ENCODE results near the gene CD34. TPM values are rescaled to one million over a fixed set of nuclear protein-coding genes. Genes with fewer than 3 reads are reported as not detected.

CD34 gene
- total RNA-seq, 1 experiment from 2014 or later = not detected

DNA sequence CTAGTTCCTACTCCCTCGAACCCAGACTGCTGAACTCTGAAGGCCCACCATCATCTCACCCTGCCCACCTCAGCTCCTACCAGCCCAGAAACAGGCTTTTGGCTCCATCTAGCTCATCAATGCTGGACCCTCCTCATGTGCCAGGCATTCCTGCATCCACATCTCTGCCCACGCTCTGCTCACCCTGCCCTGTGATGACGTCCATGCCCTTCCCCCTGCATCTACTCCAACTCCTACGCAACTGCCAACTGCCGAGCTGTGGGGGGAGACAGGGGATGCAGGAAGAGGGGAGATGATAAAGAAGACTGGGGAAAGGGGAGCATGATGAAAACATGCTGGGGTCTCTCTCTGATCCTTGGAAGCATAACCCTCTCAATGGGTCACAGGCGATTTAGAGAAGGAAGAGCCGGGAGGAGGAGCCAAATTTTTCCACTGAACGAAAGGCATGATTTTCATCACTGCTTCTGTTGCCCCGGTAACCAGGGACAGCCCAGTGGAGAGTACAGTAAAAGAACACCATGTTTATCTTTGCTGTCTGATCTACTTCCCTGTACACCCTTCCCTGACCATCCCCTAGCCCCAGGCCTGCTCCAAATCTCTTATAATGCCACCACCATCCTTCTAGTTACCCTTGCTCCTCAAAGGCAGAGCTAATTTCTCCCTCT, 44.3 kb downstream of the CD34 start:
- H3F3A ChIP-seq (ENCODE audit: low read length, unreplicated experiment) = no peaks in the 10 kb centered on the region
- H2AFZ ChIP-seq (ENCODE audit: low read length) = no peak overlapping the region
- no peaks in the 10 kb centered on the region for H3K27me3 ChIP-seq (ENCODE audit: low read length)
- H3K4me1 ChIP-seq (ENCODE audit: insufficient read depth, low read length) = peaks cover 63% of the 10 kb centered on the region
- no TSS peak for BruUV-seq (replicated peaks)
- no peak overlapping the region for H3K27ac ChIP-seq (ENCODE audit: low read length)
- ATAC-seq (no peak), DNase-seq (no peak)
- ChIA-PET CTCF (no interaction called here), POLR2A (ENCODE audit: unreplicated experiment) (no interaction called here)
- H3K9me3 ChIP-seq (ENCODE audit: low read length) = no peaks in the 10 kb centered on the region
- H3K36me3 ChIP-seq (ENCODE audit: low read depth, low read length) = peaks cover 35% of the 10 kb centered on the region
- H3K9me2 ChIP-seq (replicated peaks; ENCODE audit: low read length) = no peaks in the 10 kb centered on the region
- H3K79me2 ChIP-seq (ENCODE audit: low read length) = peaks cover 66% of the 10 kb centered on the region
- intact Hi-C loops (cut with micrococcal nuclease) = no loop called here
- no peak overlapping the region for H3K9ac ChIP-seq (ENCODE audit: low read length)
- no peaks in the 10 kb centered on the region for H4K20me1 ChIP-seq (ENCODE audit: low read length)
- peak overlapping the region; percentile 98; the same call in 1 of the 2 replicates for H3K4me3 ChIP-seq (ENCODE audit: low read length)
- peak overlapping the region; percentile 100 for H3K4me2 ChIP-seq (ENCODE audit: low read length)
- TF ChIP-seq EZH2 (IDR thresholded peaks at IDR 0.05; ENCODE audit: low read length, unreplicated experiment) (no peak), EZH2phosphoT487 (IDR thresholded peaks at IDR 0.05; ENCODE audit: borderline replicate concordance, low read length) (no peak)
- TF ChIP-seq, protein P1, sequence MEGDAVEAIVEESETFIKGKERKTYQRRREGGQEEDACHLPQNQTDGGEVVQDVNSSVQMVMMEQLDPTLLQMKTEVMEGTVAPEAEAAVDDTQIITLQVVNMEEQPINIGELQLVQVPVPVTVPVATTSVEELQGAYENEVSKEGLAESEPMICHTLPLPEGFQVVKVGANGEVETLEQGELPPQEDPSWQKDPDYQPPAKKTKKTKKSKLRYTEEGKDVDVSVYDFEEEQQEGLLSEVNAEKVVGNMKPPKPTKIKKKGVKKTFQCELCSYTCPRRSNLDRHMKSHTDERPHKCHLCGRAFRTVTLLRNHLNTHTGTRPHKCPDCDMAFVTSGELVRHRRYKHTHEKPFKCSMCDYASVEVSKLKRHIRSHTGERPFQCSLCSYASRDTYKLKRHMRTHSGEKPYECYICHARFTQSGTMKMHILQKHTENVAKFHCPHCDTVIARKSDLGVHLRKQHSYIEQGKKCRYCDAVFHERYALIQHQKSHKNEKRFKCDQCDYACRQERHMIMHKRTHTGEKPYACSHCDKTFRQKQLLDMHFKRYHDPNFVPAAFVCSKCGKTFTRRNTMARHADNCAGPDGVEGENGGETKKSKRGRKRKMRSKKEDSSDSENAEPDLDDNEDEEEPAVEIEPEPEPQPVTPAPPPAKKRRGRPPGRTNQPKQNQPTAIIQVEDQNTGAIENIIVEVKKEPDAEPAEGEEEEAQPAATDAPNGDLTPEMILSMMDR (conservative IDR thresholded peaks at IDR 0.05; ENCODE audit: low read depth, low read length) = no peak

DNA sequence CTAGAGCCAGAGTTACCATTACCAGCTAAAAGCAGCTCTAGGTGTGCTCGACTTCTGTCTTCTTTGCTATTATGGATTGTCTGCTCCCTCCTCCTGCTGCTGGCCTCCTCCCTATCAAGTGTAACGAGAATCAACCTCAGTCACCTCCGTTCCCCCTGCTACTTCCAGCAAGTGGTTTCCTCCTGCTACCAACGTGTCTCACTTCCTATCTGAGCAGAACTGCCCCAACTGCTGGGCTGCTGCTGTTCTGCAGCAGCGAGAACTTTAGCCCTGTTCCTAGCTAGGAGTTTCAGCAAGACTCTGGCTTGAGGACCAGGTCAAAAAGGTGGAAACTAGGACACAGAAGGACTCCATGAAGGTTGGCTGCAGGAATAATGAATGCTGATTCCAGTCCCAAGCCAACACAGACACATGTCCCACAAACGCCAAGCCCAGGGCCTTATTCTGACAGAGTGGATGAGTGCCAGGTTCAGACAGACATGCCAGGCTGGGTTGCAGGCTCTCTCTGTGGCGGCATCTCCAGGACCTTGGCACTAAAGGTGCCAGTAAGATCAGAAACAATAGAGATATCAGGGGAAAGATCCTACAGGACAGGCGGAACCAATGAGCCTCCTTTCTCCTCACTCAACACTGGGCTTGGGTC, 46.9 kb downstream of the CD34 start:
- H3K79me2 ChIP-seq (ENCODE audit: low read length) = peaks cover 90% of the 10 kb centered on the region
- H2AFZ ChIP-seq (ENCODE audit: low read length) = no peak overlapping the region
- H3K4me3 ChIP-seq (ENCODE audit: low read length) = no peak overlapping the region
- H3F3A ChIP-seq (ENCODE audit: low read length, unreplicated experiment) = no peaks in the 10 kb centered on the region
- no peaks in the 10 kb centered on the region for H3K27me3 ChIP-seq (ENCODE audit: low read length)
- no TSS peak for BruUV-seq (replicated peaks)
- peak overlapping the region; percentile 82 for H3K27ac ChIP-seq (ENCODE audit: low read length)
- H3K9me3 ChIP-seq (ENCODE audit: low read length) = no peaks in the 10 kb centered on the region
- CTCF ChIA-PET = no interaction called here
- peak overlapping the region; percentile 53 for H3K4me2 ChIP-seq (ENCODE audit: low read length)
- H3K9me2 ChIP-seq (replicated peaks; ENCODE audit: low read length) = no peaks in the 10 kb centered on the region
- DNase-seq = no peak
- POLR2A ChIA-PET (ENCODE audit: unreplicated experiment) = interaction anchor here (0.6 kb wide), 1 partner anchor 38 kb away, joined by 3 read pairs; no protein-coding TSS in a partner anchor
- peaks cover 57% of the 10 kb centered on the region for H3K4me1 ChIP-seq (ENCODE audit: insufficient read depth, low read length)
- H3K9ac ChIP-seq (ENCODE audit: low read length) = peak overlapping the region; percentile 2; the same call in 1 of the 2 replicates
- no peak for ATAC-seq
- no peaks in the 10 kb centered on the region for H4K20me1 ChIP-seq (ENCODE audit: low read length)
- intact Hi-C loops (cut with micrococcal nuclease) = no loop called here
- TF ChIP-seq EZH2 (IDR thresholded peaks at IDR 0.05; ENCODE audit: low read length, unreplicated experiment) (no peak), EZH2phosphoT487 (IDR thresholded peaks at IDR 0.05; ENCODE audit: borderline replicate concordance, low read length) (no peak)
- TF ChIP-seq, protein P1 (conservative IDR thresholded peaks at IDR 0.05; ENCODE audit: low read depth, low read length) = no peak
- peaks cover 47% of the 10 kb centered on the region for H3K36me3 ChIP-seq (ENCODE audit: low read depth, low read length)
